HL-60/S4 treated with retinoic acid at 250 ng/mL for 4 days and 3 days (cell line): ENCODE data around the gene RPN1.
"Not testable (repeated sequence)": the region's sequence is repeated elsewhere in the genome, so short reads cannot be mapped to it uniquely, and the experiment has no call there.

ENCODE experiments used
- in situ Hi-C: fragments of 300-500 bp; cut with MboI; formaldehyde crosslinking; loops from 2 replicates; pipeline ENCODE4 v1.7.0; 2022; ENCODE audit warnings: low sequenced_read_pairs

The RPN1 gene

GRCh38 chr3:128653383-128653992 lies 2.9 kb upstream of the RPN1 start:
- in situ Hi-C loops, result not testable (repeated sequence)

- in situ Hi-C loops, result no loop called here
These were observed 1.5 kb downstream of the RPN1 start for GRCh38 chr3:128648940-128649663.

GRCh38 chr3:128648402-128648801 lies 2.2 kb downstream of the RPN1 start:
- in situ Hi-C loops, result no loop called here

GRCh38 chr3:128647307-128647706 lies 3.3 kb downstream of the RPN1 start:
- in situ Hi-C loops, result no loop called here

GRCh38 chr3:128634075-128634611 lies 16.5 kb downstream of the RPN1 start:
- in situ Hi-C loops, result no loop called here

- in situ Hi-C loops, result no loop called here
These were observed 18.3 kb downstream of the RPN1 start for GRCh38 chr3:128632301-128632700.

GRCh38 chr3:128629936-128630335 lies 20.7 kb downstream of the RPN1 start:
- in situ Hi-C loops, result no loop called here

- in situ Hi-C loops, result no loop called here
These were observed 25.1 kb downstream of the RPN1 start for GRCh38 chr3:128625409-128625945.

GRCh38 chr3:128624526-128625138 lies 26.0 kb downstream of the RPN1 start:
- in situ Hi-C loops, result loop anchor here (25.0 kb wide), 1 partner anchor 537 kb away; no protein-coding TSS in a partner anchor

GRCh38 chr3:128623762-128624176 lies 26.8 kb downstream of the RPN1 start:
- in situ Hi-C loops, result loop anchor here (25.0 kb wide), 1 partner anchor 536 kb away; no protein-coding TSS in a partner anchor

GRCh38 chr3:128621931-128622330 lies 28.7 kb downstream of the RPN1 start:
- in situ Hi-C loops, result loop anchor here (25.0 kb wide), 1 partner anchor 535 kb away; no protein-coding TSS in a partner anchor

GRCh38 chr3:128621234-128621633 lies 29.4 kb downstream of the RPN1 start:
- in situ Hi-C loops, result loop anchor here (25.0 kb wide), 1 partner anchor 534 kb away; no protein-coding TSS in a partner anchor

GRCh38 chr3:128620268-128620691 lies 30.3 kb downstream of the RPN1 start:
- in situ Hi-C loops, result loop anchor here (25.0 kb wide), 1 partner anchor 533 kb away; no protein-coding TSS in a partner anchor

- in situ Hi-C loops, result loop anchor here (25.0 kb wide), 1 partner anchor 532 kb away; no protein-coding TSS in a partner anchor
These were observed 31.3 kb downstream of the RPN1 start for GRCh38 chr3:128619146-128619890.

GRCh38 chr3:128618398-128618726 lies 32.3 kb downstream of the RPN1 start:
- in situ Hi-C loops, result loop anchor here (25.0 kb wide), 1 partner anchor 531 kb away; no protein-coding TSS in a partner anchor

GRCh38 chr3:128617557-128618397 lies 32.8 kb downstream of the RPN1 start:
- in situ Hi-C loops, result loop anchor here (25.0 kb wide), 1 partner anchor 530 kb away; no protein-coding TSS in a partner anchor

- in situ Hi-C loops, result loop anchor here (25.0 kb wide), 1 partner anchor 530 kb away; no protein-coding TSS in a partner anchor
These were observed 33.4 kb downstream of the RPN1 start for GRCh38 chr3:128617270-128617556.

GRCh38 chr3:128616516-128617269 lies 33.9 kb downstream of the RPN1 start:
- in situ Hi-C loops, result loop anchor here (25.0 kb wide), 1 partner anchor 529 kb away; no protein-coding TSS in a partner anchor

GRCh38 chr3:128614076-128614475 lies 36.5 kb downstream of the RPN1 start:
- in situ Hi-C loops, result loop anchor here (25.0 kb wide), 1 partner anchor 527 kb away; no protein-coding TSS in a partner anchor
